ENCODE measurements around the gene PARD6G.
"Not testable (repeated sequence)": the region's sequence is repeated elsewhere in the genome, so short reads cannot be mapped to it uniquely, and the experiment has no call there.

DNA sequence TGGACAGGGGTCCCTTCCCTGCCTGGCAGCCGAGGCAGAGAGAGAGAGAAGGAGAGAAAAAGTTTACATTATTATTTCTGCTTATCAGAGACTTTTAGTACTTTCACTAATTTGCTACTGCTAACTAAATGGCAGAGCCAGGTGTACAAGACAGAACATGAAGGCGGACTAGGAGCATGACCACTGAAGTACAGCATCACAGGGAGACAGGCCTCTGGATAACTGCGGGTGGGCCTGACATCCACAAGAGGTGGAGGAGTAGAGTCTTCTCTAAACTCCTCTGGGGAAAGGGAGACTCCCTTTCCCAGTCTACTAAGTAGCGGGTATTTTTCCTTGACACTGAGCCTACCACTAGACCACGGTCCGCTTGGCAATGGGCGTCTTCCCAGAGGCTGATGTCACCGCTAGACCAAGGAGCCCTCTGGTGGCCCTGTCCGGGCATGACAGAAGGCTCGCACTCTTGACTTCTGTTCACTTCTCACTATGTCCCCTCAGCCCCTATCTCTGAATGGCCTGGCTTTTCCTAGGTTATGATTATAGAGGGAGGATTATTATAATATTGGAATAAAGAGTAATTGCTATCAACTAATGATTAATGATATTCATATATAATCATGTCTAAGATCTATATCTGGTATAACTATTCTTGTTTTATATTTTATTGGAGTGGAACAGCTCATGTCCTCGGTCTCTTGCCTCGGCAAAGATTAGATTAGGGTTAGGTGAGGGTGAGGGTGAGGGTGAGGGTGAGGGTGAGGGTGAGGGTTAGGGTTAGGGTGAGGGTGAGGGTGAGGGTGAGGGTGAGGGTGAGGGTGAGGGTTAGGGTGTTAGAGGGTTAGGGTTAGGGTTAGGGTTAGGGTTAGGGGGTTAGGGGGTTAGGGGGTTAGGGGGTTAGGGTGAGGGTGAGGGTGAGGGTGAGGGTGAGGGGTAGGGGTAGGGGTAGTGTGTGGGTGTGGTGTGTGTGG lies 10.5 kb upstream of the PARD6G start:
- not testable (repeated sequence) for TF ChIP-seq EHMT2 (IDR thresholded peaks at IDR 0.05); ZNF764 (CRISPR knock-in tag; IDR thresholded peaks at IDR 0.05; ENCODE audit: low read depth); ZFX (CRISPR knock-in tag; IDR thresholded peaks at IDR 0.05); MYBL2 (IDR thresholded peaks at IDR 0.05; ENCODE audit: low read depth); MYBL2 (CRISPR knock-in tag; IDR thresholded peaks at IDR 0.05; ENCODE audit: borderline replicate concordance)
- TF ChIP-seq, protein P1, sequence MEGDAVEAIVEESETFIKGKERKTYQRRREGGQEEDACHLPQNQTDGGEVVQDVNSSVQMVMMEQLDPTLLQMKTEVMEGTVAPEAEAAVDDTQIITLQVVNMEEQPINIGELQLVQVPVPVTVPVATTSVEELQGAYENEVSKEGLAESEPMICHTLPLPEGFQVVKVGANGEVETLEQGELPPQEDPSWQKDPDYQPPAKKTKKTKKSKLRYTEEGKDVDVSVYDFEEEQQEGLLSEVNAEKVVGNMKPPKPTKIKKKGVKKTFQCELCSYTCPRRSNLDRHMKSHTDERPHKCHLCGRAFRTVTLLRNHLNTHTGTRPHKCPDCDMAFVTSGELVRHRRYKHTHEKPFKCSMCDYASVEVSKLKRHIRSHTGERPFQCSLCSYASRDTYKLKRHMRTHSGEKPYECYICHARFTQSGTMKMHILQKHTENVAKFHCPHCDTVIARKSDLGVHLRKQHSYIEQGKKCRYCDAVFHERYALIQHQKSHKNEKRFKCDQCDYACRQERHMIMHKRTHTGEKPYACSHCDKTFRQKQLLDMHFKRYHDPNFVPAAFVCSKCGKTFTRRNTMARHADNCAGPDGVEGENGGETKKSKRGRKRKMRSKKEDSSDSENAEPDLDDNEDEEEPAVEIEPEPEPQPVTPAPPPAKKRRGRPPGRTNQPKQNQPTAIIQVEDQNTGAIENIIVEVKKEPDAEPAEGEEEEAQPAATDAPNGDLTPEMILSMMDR (IDR thresholded peaks at IDR 0.05 in 2 of 3, conservative IDR thresholded peaks at IDR 0.05 in 1 of 3; ENCODE audit: insufficient read depth in 2 of 3, low read depth in 1 of 3, low read length in 3 of 3): peak; percentile 67 to 75 (median 72)
- TF ChIP-seq SMC3 (conservative IDR thresholded peaks at IDR 0.05; ENCODE audit: insufficient read depth, low read depth, low read length): peak; percentile 64; the same call in 1 of the 2 replicates
